ENCODE results near the gene PSME3IP1. TPM values are rescaled to one million over a fixed set of nuclear protein-coding genes. Genes with fewer than 3 reads are reported as not detected.

Gene PSME3IP1
- total and polyA plus RNA-seq, 2 experiments from 2014 or later: 78.0 to 105 TPM

DNA sequence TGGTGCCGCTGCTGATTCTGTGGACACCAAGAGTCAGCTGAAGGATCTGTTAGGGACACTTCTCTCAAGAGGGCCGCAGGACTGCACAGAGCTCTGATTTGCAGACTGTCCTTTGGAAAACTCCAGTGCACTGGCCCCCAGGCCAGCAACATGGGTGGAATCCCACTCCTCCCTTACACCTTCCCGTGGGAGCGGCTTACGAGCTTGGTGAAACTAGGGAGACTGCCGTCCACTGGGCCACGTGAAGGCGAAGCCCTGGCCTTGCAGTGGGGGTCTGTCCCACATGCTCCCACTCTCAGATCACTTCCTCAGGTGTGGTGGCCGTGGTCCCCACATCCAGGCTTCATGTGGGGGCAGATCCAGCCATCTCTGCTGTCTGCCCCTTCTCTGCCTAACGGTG lies 36.4 kb downstream of the PSME3IP1 start (continued):
- TF ChIP-seq, protein P1, sequence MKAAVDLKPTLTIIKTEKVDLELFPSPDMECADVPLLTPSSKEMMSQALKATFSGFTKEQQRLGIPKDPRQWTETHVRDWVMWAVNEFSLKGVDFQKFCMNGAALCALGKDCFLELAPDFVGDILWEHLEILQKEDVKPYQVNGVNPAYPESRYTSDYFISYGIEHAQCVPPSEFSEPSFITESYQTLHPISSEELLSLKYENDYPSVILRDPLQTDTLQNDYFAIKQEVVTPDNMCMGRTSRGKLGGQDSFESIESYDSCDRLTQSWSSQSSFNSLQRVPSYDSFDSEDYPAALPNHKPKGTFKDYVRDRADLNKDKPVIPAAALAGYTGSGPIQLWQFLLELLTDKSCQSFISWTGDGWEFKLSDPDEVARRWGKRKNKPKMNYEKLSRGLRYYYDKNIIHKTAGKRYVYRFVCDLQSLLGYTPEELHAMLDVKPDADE (IDR thresholded peaks at IDR 0.05): no peak
- TF ChIP-seq, protein P2, sequence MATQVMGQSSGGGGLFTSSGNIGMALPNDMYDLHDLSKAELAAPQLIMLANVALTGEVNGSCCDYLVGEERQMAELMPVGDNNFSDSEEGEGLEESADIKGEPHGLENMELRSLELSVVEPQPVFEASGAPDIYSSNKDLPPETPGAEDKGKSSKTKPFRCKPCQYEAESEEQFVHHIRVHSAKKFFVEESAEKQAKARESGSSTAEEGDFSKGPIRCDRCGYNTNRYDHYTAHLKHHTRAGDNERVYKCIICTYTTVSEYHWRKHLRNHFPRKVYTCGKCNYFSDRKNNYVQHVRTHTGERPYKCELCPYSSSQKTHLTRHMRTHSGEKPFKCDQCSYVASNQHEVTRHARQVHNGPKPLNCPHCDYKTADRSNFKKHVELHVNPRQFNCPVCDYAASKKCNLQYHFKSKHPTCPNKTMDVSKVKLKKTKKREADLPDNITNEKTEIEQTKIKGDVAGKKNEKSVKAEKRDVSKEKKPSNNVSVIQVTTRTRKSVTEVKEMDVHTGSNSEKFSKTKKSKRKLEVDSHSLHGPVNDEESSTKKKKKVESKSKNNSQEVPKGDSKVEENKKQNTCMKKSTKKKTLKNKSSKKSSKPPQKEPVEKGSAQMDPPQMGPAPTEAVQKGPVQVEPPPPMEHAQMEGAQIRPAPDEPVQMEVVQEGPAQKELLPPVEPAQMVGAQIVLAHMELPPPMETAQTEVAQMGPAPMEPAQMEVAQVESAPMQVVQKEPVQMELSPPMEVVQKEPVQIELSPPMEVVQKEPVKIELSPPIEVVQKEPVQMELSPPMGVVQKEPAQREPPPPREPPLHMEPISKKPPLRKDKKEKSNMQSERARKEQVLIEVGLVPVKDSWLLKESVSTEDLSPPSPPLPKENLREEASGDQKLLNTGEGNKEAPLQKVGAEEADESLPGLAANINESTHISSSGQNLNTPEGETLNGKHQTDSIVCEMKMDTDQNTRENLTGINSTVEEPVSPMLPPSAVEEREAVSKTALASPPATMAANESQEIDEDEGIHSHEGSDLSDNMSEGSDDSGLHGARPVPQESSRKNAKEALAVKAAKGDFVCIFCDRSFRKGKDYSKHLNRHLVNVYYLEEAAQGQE (IDR thresholded peaks at IDR 0.05; ENCODE audit: unreplicated experiment): no peak
- TF ChIP-seq ZNF331 (CRISPR knock-in tag; IDR thresholded peaks at IDR 0.05; ENCODE audit: low read depth): no peak
- TF ChIP-seq EZH2 (IDR thresholded peaks at IDR 0.05; ENCODE audit: low read depth, unreplicated experiment): no peak
- TF ChIP-seq, protein P3, sequence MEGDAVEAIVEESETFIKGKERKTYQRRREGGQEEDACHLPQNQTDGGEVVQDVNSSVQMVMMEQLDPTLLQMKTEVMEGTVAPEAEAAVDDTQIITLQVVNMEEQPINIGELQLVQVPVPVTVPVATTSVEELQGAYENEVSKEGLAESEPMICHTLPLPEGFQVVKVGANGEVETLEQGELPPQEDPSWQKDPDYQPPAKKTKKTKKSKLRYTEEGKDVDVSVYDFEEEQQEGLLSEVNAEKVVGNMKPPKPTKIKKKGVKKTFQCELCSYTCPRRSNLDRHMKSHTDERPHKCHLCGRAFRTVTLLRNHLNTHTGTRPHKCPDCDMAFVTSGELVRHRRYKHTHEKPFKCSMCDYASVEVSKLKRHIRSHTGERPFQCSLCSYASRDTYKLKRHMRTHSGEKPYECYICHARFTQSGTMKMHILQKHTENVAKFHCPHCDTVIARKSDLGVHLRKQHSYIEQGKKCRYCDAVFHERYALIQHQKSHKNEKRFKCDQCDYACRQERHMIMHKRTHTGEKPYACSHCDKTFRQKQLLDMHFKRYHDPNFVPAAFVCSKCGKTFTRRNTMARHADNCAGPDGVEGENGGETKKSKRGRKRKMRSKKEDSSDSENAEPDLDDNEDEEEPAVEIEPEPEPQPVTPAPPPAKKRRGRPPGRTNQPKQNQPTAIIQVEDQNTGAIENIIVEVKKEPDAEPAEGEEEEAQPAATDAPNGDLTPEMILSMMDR (conservative IDR thresholded peaks at IDR 0.05; ENCODE audit: low read depth in 2 of 2): no peak

DNA sequence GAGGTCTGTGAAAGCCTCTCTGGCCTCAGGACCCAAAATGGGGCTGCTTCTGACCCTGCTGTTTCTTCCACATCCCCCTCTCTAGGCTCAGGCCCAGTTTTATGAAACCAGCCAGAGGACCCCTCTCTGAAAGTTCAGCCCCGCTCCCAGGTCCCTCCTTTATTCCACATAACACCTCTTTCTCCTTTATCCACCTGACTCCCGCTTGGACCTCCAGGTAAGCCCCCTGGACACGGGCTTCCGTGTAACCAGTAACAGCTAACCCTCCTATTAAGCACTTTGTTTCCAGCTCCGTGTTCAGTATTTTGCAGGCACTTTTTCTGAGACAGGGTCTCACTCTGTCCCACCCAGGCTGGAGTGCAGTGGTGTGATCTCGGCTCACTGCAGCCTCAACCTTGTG lies 37.4 kb downstream of the PSME3IP1 start:
- H3K36me3 ChIP-seq (ENCODE audit: insufficient read depth): peaks cover 7% of the 10 kb centered on the region; the same call in 1 of the 2 replicates
- H3K27me3 Mint-ChIP-seq (ENCODE audit: insufficient read depth, low read depth, poor library complexity): peaks cover 22% of the 10 kb centered on the region
- DNase-seq (ENCODE audit: low spot score) (no peak), ATAC-seq (no peak)
- peaks cover 47% of the 10 kb centered on the region for H3K4me1 ChIP-seq (ENCODE audit: insufficient read depth)
- H3K4me3 Mint-ChIP-seq: peak overlapping the region; percentile 1; the same call in 2 of the 3 replicates
- H3K4me2 ChIP-seq: peak overlapping the region; percentile 36; the same call in 1 of the 2 replicates
- peaks cover 11% of the 10 kb centered on the region for H3K36me3 Mint-ChIP-seq (ENCODE audit: low read depth)
- H3K27me3 ChIP-seq (ENCODE audit: insufficient read depth): no peaks in the 10 kb centered on the region
- H3F3A ChIP-seq (replicated peaks; ENCODE audit: low read depth): no peaks in the 10 kb centered on the region
- H3K9me3 Mint-ChIP-seq: no peaks in the 10 kb centered on the region; the same call in 2 of the 3 replicates
- no peak overlapping the region for H2AFZ ChIP-seq
- peak overlapping the region; percentile 89 for H3K27ac Mint-ChIP-seq
- peak overlapping the region; percentile 86 for H3K27ac ChIP-seq (ENCODE audit: low read depth)
- H3K4me1 Mint-ChIP-seq: peaks cover 65% of the 10 kb centered on the region
- H3K9me2 ChIP-seq (ENCODE audit: insufficient read depth): no peaks in the 10 kb centered on the region
- H4K20me1 ChIP-seq (replicated peaks; ENCODE audit: insufficient read depth): no peaks in the 10 kb centered on the region
- H3K79me2 ChIP-seq (replicated peaks; ENCODE audit: insufficient read depth): no peaks in the 10 kb centered on the region
- no peak overlapping the region for H3K4me3 ChIP-seq
- TF ChIP-seq, protein P1 (IDR thresholded peaks at IDR 0.05): no peak
- TF ChIP-seq CREB1 (CRISPR knock-in tag; IDR thresholded peaks at IDR 0.05; ENCODE audit: low read depth): no peak
- TF ChIP-seq, protein P4, sequence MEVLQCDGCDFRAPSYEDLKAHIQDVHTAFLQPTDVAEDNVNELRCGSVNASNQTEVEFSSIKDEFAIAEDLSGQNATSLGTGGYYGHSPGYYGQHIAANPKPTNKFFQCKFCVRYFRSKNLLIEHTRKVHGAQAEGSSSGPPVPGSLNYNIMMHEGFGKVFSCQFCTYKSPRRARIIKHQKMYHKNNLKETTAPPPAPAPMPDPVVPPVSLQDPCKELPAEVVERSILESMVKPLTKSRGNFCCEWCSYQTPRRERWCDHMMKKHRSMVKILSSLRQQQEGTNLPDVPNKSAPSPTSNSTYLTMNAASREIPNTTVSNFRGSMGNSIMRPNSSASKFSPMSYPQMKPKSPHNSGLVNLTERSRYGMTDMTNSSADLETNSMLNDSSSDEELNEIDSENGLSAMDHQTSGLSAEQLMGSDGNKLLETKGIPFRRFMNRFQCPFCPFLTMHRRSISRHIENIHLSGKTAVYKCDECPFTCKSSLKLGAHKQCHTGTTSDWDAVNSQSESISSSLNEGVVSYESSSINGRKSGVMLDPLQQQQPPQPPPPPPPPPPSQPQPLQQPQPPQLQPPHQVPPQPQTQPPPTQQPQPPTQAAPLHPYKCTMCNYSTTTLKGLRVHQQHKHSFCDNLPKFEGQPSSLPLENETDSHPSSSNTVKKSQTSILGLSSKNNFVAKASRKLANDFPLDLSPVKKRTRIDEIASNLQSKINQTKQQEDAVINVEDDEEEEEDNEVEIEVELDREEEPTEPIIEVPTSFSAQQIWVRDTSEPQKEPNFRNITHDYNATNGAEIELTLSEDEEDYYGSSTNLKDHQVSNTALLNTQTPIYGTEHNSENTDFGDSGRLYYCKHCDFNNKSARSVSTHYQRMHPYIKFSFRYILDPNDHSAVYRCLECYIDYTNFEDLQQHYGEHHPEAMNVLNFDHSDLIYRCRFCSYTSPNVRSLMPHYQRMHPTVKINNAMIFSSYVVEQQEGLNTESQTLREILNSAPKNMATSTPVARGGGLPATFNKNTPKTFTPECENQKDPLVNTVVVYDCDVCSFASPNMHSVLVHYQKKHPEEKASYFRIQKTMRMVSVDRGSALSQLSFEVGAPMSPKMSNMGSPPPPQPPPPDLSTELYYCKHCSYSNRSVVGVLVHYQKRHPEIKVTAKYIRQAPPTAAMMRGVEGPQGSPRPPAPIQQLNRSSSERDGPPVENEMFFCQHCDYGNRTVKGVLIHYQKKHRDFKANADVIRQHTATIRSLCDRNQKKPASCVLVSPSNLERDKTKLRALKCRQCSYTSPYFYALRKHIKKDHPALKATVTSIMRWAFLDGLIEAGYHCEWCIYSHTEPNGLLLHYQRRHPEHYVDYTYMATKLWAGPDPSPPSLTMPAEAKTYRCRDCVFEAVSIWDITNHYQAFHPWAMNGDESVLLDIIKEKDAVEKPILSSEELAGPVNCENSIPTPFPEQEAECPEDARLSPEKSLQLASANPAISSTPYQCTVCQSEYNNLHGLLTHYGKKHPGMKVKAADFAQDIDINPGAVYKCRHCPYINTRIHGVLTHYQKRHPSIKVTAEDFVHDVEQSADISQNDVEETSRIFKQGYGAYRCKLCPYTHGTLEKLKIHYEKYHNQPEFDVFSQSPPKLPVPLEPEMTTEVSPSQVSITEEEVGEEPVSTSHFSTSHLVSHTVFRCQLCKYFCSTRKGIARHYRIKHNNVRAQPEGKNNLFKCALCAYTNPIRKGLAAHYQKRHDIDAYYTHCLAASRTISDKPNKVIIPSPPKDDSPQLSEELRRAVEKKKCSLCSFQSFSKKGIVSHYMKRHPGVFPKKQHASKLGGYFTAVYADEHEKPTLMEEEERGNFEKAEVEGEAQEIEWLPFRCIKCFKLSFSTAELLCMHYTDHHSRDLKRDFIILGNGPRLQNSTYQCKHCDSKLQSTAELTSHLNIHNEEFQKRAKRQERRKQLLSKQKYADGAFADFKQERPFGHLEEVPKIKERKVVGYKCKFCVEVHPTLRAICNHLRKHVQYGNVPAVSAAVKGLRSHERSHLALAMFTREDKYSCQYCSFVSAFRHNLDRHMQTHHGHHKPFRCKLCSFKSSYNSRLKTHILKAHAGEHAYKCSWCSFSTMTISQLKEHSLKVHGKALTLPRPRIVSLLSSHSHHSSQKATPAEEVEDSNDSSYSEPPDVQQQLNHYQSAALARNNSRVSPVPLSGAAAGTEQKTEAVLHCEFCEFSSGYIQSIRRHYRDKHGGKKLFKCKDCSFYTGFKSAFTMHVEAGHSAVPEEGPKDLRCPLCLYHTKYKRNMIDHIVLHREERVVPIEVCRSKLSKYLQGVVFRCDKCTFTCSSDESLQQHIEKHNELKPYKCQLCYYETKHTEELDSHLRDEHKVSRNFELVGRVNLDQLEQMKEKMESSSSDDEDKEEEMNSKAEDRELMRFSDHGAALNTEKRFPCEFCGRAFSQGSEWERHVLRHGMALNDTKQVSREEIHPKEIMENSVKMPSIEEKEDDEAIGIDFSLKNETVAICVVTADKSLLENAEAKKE (CRISPR knock-in tag; IDR thresholded peaks at IDR 0.05): no peak

Data from GM23338 (cell line).